22Rv1 (cell line): ENCODE measurements around the gene SPC24.

Source experiments
- CTCF ChIP-seq: fragments of 450-650 bp; IDR thresholded peaks from 2 replicates; pipeline ENCODE4 v1.5.1; 2017; ENCODE audit warnings: mild to moderate bottlenecking
- ZFX ChIP-seq: fragments of 450-650 bp; IDR thresholded peaks from 2 replicates; pipeline ENCODE4 v1.6.1; 2017; ENCODE audit warnings: antibody characterized with exemption, borderline replicate concordance

- TF ChIP-seq CTCF (no peak), ZFX (no peak)
Observed at GRCh38 chr19:11166281-11167142, 10.9 kb upstream of the SPC24 start.
